Mammary epithelial cell (primary cell): Measurements from ENCODE around the gene TBC1D22A.

Experiments used
- CTCF ChIP-seq, 2 donors: IDR thresholded peaks in 1 of 2; conservative IDR thresholded peaks in 1 of 2; 2 replicates each; pipeline ENCODE4 v1.5.1; 2011 to 2012; ENCODE audit warnings: inconsistent platforms in 2 of 2, low read length in 2 of 2, mild to moderate bottlenecking in 2 of 2, control low read depth in 1 of 2, low read depth in 1 of 2; ENCODE audit not compliant: insufficient read depth in 1 of 2; ENCODE audit errors: extremely low read depth in 1 of 2
- EZH2 ChIP-seq: IDR thresholded peaks from 2 replicates; pipeline ENCODE4 v1.6.1; 2012; ENCODE audit warnings: low read length, inconsistent platforms, borderline replicate concordance

GRCh38 chr22:46871826-46872225, 109.4 kb downstream of the TBC1D22A start:
- no peak for TF ChIP-seq CTCF (conservative IDR thresholded peaks at IDR 0.05 in 1 of 2, IDR thresholded peaks at IDR 0.05 in 1 of 2; ENCODE audit: extremely low read depth in 1 of 2, insufficient read depth in 1 of 2, low read depth in 1 of 2, low read length in 2 of 2)
- no peak for TF ChIP-seq EZH2
